Caki2 (cell line): ENCODE data around the gene WEE2. TPM values are rescaled to one million over a fixed set of nuclear protein-coding genes. Genes with fewer than 3 reads are reported as not detected.

Source experiments
- DNase-seq: peaks from one replicate; pipeline ENCODE4 v3.0.0-alpha.2; 2015; ENCODE audit warnings: low read depth
- in situ Hi-C: cut with HindIII; loops from 2 replicates; pipeline ENCODE4 v1.10.0; 2016; ENCODE audit warnings: low sequenced_read_pairs, low pct_unique_long_range_greater_than_20kb, mixed read lengths
- total RNA-seq: library from RNA; depleted of rRNA; stranded (reverse); fragments of >200 nt; shearing (Covaris generic); gene quantifications from 2 replicates; pipeline ENCODE4 v1.2.3, GENCODE V29; 2014; ENCODE audit warnings: low replicate concordance; rRNA removed

The WEE2 gene
- not detected in 2 replicates for total RNA-seq

GRCh38 chr7:141708351-141708750 is at the start of gene WEE2:
TSS of gene WEE2 (plus strand) at chr7:141708353. CDS start at chr7:141708759, 406 bp downstream.
- in situ Hi-C loops: no loop called here
- DNase-seq: no peak

GRCh38 chr7:141659501-141659900 is 48.7 kb upstream of the WEE2 start:
- in situ Hi-C loops: no loop called here
- DNase-seq: no peak

- no peak for DNase-seq
- in situ Hi-C loops: no loop called here
Observed at GRCh38 chr7:141660259-141660658, 47.9 kb upstream of the WEE2 start.

- DNase-seq: peak; percentile 78
- in situ Hi-C loops: no loop called here
Observed at GRCh38 chr7:141663081-141663849, 44.9 kb upstream of the WEE2 start.

GRCh38 chr7:141664450-141664849 is 43.7 kb upstream of the WEE2 start:
- in situ Hi-C loops: no loop called here
- DNase-seq: no peak

GRCh38 chr7:141665208-141666035 is 42.7 kb upstream of the WEE2 start:
- in situ Hi-C loops: no loop called here
- no peak for DNase-seq

- DNase-seq: no peak
- in situ Hi-C loops: no loop called here
Observed at GRCh38 chr7:141666071-141666470, 42.1 kb upstream of the WEE2 start.

- in situ Hi-C loops: no loop called here
Observed at GRCh38 chr7:141668853-141669252, 39.3 kb upstream of the WEE2 start.

GRCh38 chr7:141671705-141672496 is 36.3 kb upstream of the WEE2 start:
- no peak for DNase-seq
- in situ Hi-C loops: no loop called here

More at GRCh38 chr7:141668853-141669252, 39.3 kb upstream of the WEE2 start:
- no peak for DNase-seq

GRCh38 chr7:141673346-141673745 is 34.8 kb upstream of the WEE2 start:
- no peak for DNase-seq
- in situ Hi-C loops: no loop called here

- DNase-seq: no peak
- in situ Hi-C loops: no loop called here
Observed at GRCh38 chr7:141674171-141674671, 33.9 kb upstream of the WEE2 start.

GRCh38 chr7:141674702-141675101 is 33.5 kb upstream of the WEE2 start:
- in situ Hi-C loops: no loop called here
- DNase-seq: no peak

GRCh38 chr7:141675436-141676215 is 32.5 kb upstream of the WEE2 start:
- in situ Hi-C loops: no loop called here
- no peak for DNase-seq

GRCh38 chr7:141676618-141677017 is 31.5 kb upstream of the WEE2 start:
- in situ Hi-C loops: no loop called here
- no peak for DNase-seq

- in situ Hi-C loops: no loop called here
- DNase-seq: no peak
Observed at GRCh38 chr7:141679014-141679413, 29.1 kb upstream of the WEE2 start.

GRCh38 chr7:141685285-141686023 is 22.7 kb upstream of the WEE2 start:
- in situ Hi-C loops: no loop called here

GRCh38 chr7:141686074-141686473 is 22.1 kb upstream of the WEE2 start:
- DNase-seq: no peak
- in situ Hi-C loops: no loop called here

More at GRCh38 chr7:141685285-141686023, 22.7 kb upstream of the WEE2 start:
- DNase-seq: no peak
